Endodermal cell (in vitro differentiated cells): Measurements from ENCODE around the gene MAP3K5. TPM values are rescaled to one million over a fixed set of nuclear protein-coding genes. Genes with fewer than 3 reads are reported as not detected.

Experiments used
- DNase-seq: peaks from one replicate; pipeline ENCODE4 v3.0.0-alpha.2; 2017
- H3K27ac ChIP-seq: 2 replicates; pipeline ENCODE4 v1.5.1; 2013; ENCODE audit warnings: mild to moderate bottlenecking, low read depth, low read length, moderate library complexity
- H3K27me3 ChIP-seq: 2 replicates; pipeline ENCODE4 v1.6.1; 2013; ENCODE audit warnings: mild to moderate bottlenecking, low read length, moderate library complexity; ENCODE audit not compliant: insufficient read depth, control insufficient read depth, poor library complexity, severe bottlenecking
- H3K36me3 ChIP-seq: 2 replicates; pipeline ENCODE4 v1.7.0; 2013; ENCODE audit warnings: mild to moderate bottlenecking, low read length, moderate library complexity; ENCODE audit not compliant: control insufficient read depth, insufficient read depth
- H3K4me1 ChIP-seq: one replicate; pipeline ENCODE4 v1.7.0; 2013; ENCODE audit warnings: low read length; ENCODE audit not compliant: control insufficient read depth, insufficient read depth
- H3K4me3 ChIP-seq: 2 replicates; pipeline ENCODE4 v1.5.1; 2013; ENCODE audit warnings: mild to moderate bottlenecking, low read length, moderate library complexity
- H3K9ac ChIP-seq: 2 replicates; pipeline ENCODE4 v1.6.1; 2013; ENCODE audit warnings: mild to moderate bottlenecking, low read length, moderate library complexity; ENCODE audit not compliant: poor library complexity, severe bottlenecking; ENCODE audit errors: extremely low read depth
- H3K9me3 ChIP-seq: 2 replicates; pipeline ENCODE4 v1.6.1; 2013; ENCODE audit warnings: mild to moderate bottlenecking, low read length, moderate library complexity; ENCODE audit not compliant: control insufficient read depth
- H3K27ac Mint-ChIP-seq: 2 replicates; pipeline ENCODE4 v1.8.0; 2020; ENCODE audit warnings: mixed read lengths
- H3K27me3 Mint-ChIP-seq: 2 replicates; pipeline ENCODE4 v1.8.0; 2021; ENCODE audit warnings: mild to moderate bottlenecking, mixed read lengths; ENCODE audit not compliant: insufficient read depth
- H3K36me3 Mint-ChIP-seq: 2 replicates; pipeline ENCODE4 v1.8.0; 2020; ENCODE audit warnings: low read depth, mixed read lengths
- H3K4me1 Mint-ChIP-seq: 2 replicates; pipeline ENCODE4 v1.8.0; 2020; ENCODE audit warnings: mixed read lengths
- H3K4me3 Mint-ChIP-seq: 2 replicates; pipeline ENCODE4 v1.8.0; 2020; ENCODE audit warnings: mild to moderate bottlenecking, moderate library complexity, mixed read lengths
- H3K9me3 Mint-ChIP-seq: 2 replicates; pipeline ENCODE4 v1.8.0; 2020; ENCODE audit warnings: mild to moderate bottlenecking, mixed read lengths
- CTCF ChIP-seq: fragments of 200-600 bp; sonication (generic); conservative IDR thresholded peaks from 2 replicates; pipeline ENCODE4 v1.5.0; 2021; ENCODE audit warnings: antibody characterized with exemption, mild to moderate bottlenecking
- WGBS, 2 experiments: methylation state at CpG; one replicate each; pipeline versions ENCODE4 v1.1.5 to v1.1.7; 2013; ENCODE audit warnings: missing lambda C conversion rate in 2 of 2, mixed read lengths in 1 of 2; ENCODE audit not compliant: insufficient coverage in 1 of 2, insufficient read length in 1 of 2; 5-methylcytosine and 5-hydroxymethylcytosine counted together
- total RNA-seq, 2 donors: library from RNA; stranded (reverse); fragmentation: NEBNext Ultra II Directional in 1 of 2; extraction: Animal tissue kit (Norgen Biotek cat#: 25700) in 1 of 2; gene quantifications; 2 replicates in 1 of 2; 3 replicates in 1 of 2; pipeline ENCODE4 v1.2.1, GENCODE V29; 2021

Gene MAP3K5
- total RNA-seq, 2 donors from 2014 or later: 1.6 to 3.4 TPM

GRCh38 chr6:136524936-136525413, 267.3 kb downstream of the MAP3K5 start:
- H3K4me1 Mint-ChIP-seq: peaks cover 53% of the 10 kb centered on the region
- Histone ChIP-seq H3K27ac (no peak overlapping the region), H3K36me3 (no peaks in the 10 kb centered on the region), H3K9ac (no peak overlapping the region), H3K9me3 (no peaks in the 10 kb centered on the region), H3K4me1 (peaks cover 28% of the 10 kb centered on the region), H3K27me3 (no peaks in the 10 kb centered on the region), H3K4me3 (peak overlapping the region; percentile 38)
- H3K27me3 Mint-ChIP-seq: no peaks in the 10 kb centered on the region
- no peak for TF ChIP-seq CTCF
- no peaks in the 10 kb centered on the region for H3K9me3 Mint-ChIP-seq
- H3K27ac Mint-ChIP-seq: peak overlapping the region; percentile 3
- peak; percentile 60 for DNase-seq
- no peak overlapping the region for H3K4me3 Mint-ChIP-seq
- H3K36me3 Mint-ChIP-seq: no peaks in the 10 kb centered on the region
- 13 to 40% methylated on average over 1 to 2 of the region's 2 CpGs for WGBS, 2 experiments

- H3K4me3 Mint-ChIP-seq: no peak overlapping the region
- H3K36me3 Mint-ChIP-seq: no peaks in the 10 kb centered on the region
- H3K36me3 ChIP-seq: no peaks in the 10 kb centered on the region
- H3K9me3 ChIP-seq: no peaks in the 10 kb centered on the region
- no peak for DNase-seq
- peaks cover 57% of the 10 kb centered on the region for H3K4me1 Mint-ChIP-seq
- TF ChIP-seq CTCF: no peak
- no peaks in the 10 kb centered on the region for H3K9me3 Mint-ChIP-seq
- peak overlapping the region; percentile 3 for H3K27ac Mint-ChIP-seq
- H3K27me3 ChIP-seq: no peaks in the 10 kb centered on the region
- WGBS, 2 experiments: 65% methylated on average over 2 of the region's 2 CpGs; no CpG with 5 or more reads in 1 of the 2 experiments
- no peak overlapping the region for H3K9ac ChIP-seq
- no peaks in the 10 kb centered on the region for H3K27me3 Mint-ChIP-seq
- H3K4me1 ChIP-seq: peaks cover 28% of the 10 kb centered on the region
- H3K4me3 ChIP-seq: peak overlapping the region; percentile 38
- no peak overlapping the region for H3K27ac ChIP-seq
Observed at GRCh38 chr6:136524339-136524935, 267.8 kb downstream of the MAP3K5 start.

- no peak for TF ChIP-seq CTCF
- Mint-ChIP-seq H3K27me3 (no peaks in the 10 kb centered on the region), H3K9me3 (no peaks in the 10 kb centered on the region), H3K4me1 (peaks cover 54% of the 10 kb centered on the region), H3K27ac (no peak overlapping the region), H3K36me3 (no peaks in the 10 kb centered on the region), H3K4me3 (no peak overlapping the region)
- Histone ChIP-seq H3K4me3 (no peak overlapping the region), H3K9ac (no peak overlapping the region), H3K27me3 (no peaks in the 10 kb centered on the region), H3K36me3 (no peaks in the 10 kb centered on the region), H3K27ac (no peak overlapping the region), H3K9me3 (no peaks in the 10 kb centered on the region), H3K4me1 (peaks cover 28% of the 10 kb centered on the region)
- 97 to 100% methylated on average over 1 to 4 of the region's 4 CpGs for WGBS, 2 experiments
- DNase-seq: no peak
Observed at GRCh38 chr6:136523196-136523595, 269.1 kb downstream of the MAP3K5 start.
